HEK293 (cell line): ENCODE data around the gene JAKMIP1.

Experiments used
- CTCF ChIA-PET: fragments of 350-600 bp; formaldehyde crosslinking; extraction: SDS; loops from one replicate; lab custom pipeline; 2021; ENCODE audit warnings: antibody characterized with exemption; lab: Yijun Ruan, JAX
- POLR2A ChIA-PET: fragments of 300-600 bp; formaldehyde crosslinking; extraction: SDS; loops from one replicate; lab custom pipeline; 2020; ENCODE audit warnings: antibody characterized with exemption, inconsistent platforms; lab: Yijun Ruan, JAX
- H3K27ac ChIP-seq: fragments of 200-500 bp; sonication (Bioruptor generic); 2 replicates; pipeline ENCODE4 v1.5.1; 2014; ENCODE audit warnings: low read depth, low read length, control low read depth, inconsistent platforms; ENCODE audit errors: extremely low read depth
- H3K36me3 ChIP-seq, 2 experiments: fragments of 200-500 bp in 1 of 2; sonication (Bioruptor generic) in 1 of 2; 1 replicate in 1 of 2; 2 replicates in 1 of 2; pipeline ENCODE4 v1.5.1; 2014 to 2017; ENCODE audit warnings: inconsistent platforms in 2 of 2, low read length in 2 of 2; ENCODE audit not compliant: control insufficient read depth in 2 of 2, insufficient read depth in 1 of 2
- H3K4me1 ChIP-seq: fragments of 200-500 bp; sonication (Bioruptor generic); 2 replicates; pipeline ENCODE4 v1.5.1; 2014; ENCODE audit warnings: mild to moderate bottlenecking, low read length, inconsistent platforms; ENCODE audit not compliant: control insufficient read depth, insufficient read depth
- H3K4me3 ChIP-seq: 2 replicates; pipeline ENCODE4 v1.5.1; 2011; ENCODE audit warnings: low read depth, mild to moderate bottlenecking, control low read depth, low read length, moderate library complexity
- H3K9me3 ChIP-seq: fragments of 200-500 bp; sonication (Bioruptor generic); 2 replicates; pipeline ENCODE4 v1.5.1; 2014; ENCODE audit warnings: low read depth, low read length, inconsistent platforms; ENCODE audit not compliant: control insufficient read depth, insufficient read depth
- BCL11B ChIP-seq: fragments of 450-650 bp; formaldehyde crosslinking; IDR thresholded peaks from 2 replicates; pipeline ENCODE4 v1.5.1; 2016; ENCODE audit warnings: low read depth, missing biosample characterization, missing genetic modification characterization
- EGR2 ChIP-seq: fragments of 450-650 bp; formaldehyde crosslinking; IDR thresholded peaks from 2 replicates; pipeline ENCODE4 v1.5.1; 2016; ENCODE audit warnings: low read depth, missing biosample characterization, missing genetic modification characterization
- GLI4 ChIP-seq: fragments of 450-650 bp; formaldehyde crosslinking; IDR thresholded peaks from 2 replicates; pipeline ENCODE4 v1.5.1; 2016; ENCODE audit warnings: missing biosample characterization, missing genetic modification characterization
- KLF1 ChIP-seq: fragments of 450-650 bp; formaldehyde crosslinking; IDR thresholded peaks from 2 replicates; pipeline ENCODE4 v1.5.1; 2016; ENCODE audit warnings: missing biosample characterization, missing genetic modification characterization
- KLF17 ChIP-seq: fragments of 450-650 bp; formaldehyde crosslinking; IDR thresholded peaks from 2 replicates; pipeline ENCODE4 v1.5.1; 2016; ENCODE audit warnings: missing biosample characterization, missing genetic modification characterization
- MEIS1 ChIP-seq: sonication (generic); formaldehyde crosslinking; IDR thresholded peaks from 2 replicates; pipeline ENCODE4 v1.8.1; 2022; ENCODE audit warnings: missing genetic modification reagents, mild to moderate bottlenecking, borderline replicate concordance
- SP3 ChIP-seq: fragments of 450-650 bp; formaldehyde crosslinking; IDR thresholded peaks from 2 replicates; pipeline ENCODE4 v1.5.1; 2016; ENCODE audit warnings: missing biosample characterization, missing genetic modification characterization
- ZBTB1 ChIP-seq: fragments of 450-650 bp; formaldehyde crosslinking; IDR thresholded peaks from 2 replicates; pipeline ENCODE4 v1.5.1; 2016; ENCODE audit warnings: missing biosample characterization, missing genetic modification characterization
- ZBTB21 ChIP-seq: fragments of 450-650 bp; formaldehyde crosslinking; IDR thresholded peaks from 2 replicates; pipeline ENCODE4 v1.5.1; 2017; ENCODE audit warnings: missing biosample characterization, missing genetic modification characterization
- ZBTB7A ChIP-seq: fragments of 450-650 bp; formaldehyde crosslinking; IDR thresholded peaks from 2 replicates; pipeline ENCODE4 v1.5.1; 2016; ENCODE audit warnings: low read depth, missing biosample characterization, missing genetic modification characterization
- ZFHX2 ChIP-seq: fragments of 450-650 bp; formaldehyde crosslinking; conservative IDR thresholded peaks from 2 replicates; pipeline ENCODE4 v1.5.1; 2016; ENCODE audit warnings: missing biosample characterization, missing genetic modification characterization
- ZFP3 ChIP-seq: fragments of 450-650 bp; formaldehyde crosslinking; IDR thresholded peaks from 2 replicates; pipeline ENCODE4 v1.5.1; 2016; ENCODE audit warnings: low read depth, missing biosample characterization, missing genetic modification characterization
- ZFP37 ChIP-seq: fragments of 450-650 bp; formaldehyde crosslinking; IDR thresholded peaks from 2 replicates; pipeline ENCODE4 v1.5.1; 2016; ENCODE audit warnings: missing biosample characterization, missing genetic modification characterization
- ZNF133 ChIP-seq: fragments of 450-650 bp; formaldehyde crosslinking; IDR thresholded peaks from 2 replicates; pipeline ENCODE4 v1.5.1; 2016; ENCODE audit warnings: missing biosample characterization, missing genetic modification characterization
- ZNF214 ChIP-seq: fragments of 450-650 bp; formaldehyde crosslinking; IDR thresholded peaks from 2 replicates; pipeline ENCODE4 v1.5.1; 2017; ENCODE audit warnings: missing biosample characterization, mild to moderate bottlenecking, missing genetic modification characterization, borderline replicate concordance
- ZNF24 ChIP-seq: fragments of 450-650 bp; formaldehyde crosslinking; IDR thresholded peaks from 2 replicates; pipeline ENCODE4 v1.5.1; 2016; ENCODE audit warnings: missing biosample characterization, missing genetic modification characterization
- ZNF274 ChIP-seq, 2 experiments: fragments of 200-500 bp in 1 of 2; fragments of 450-650 bp in 1 of 2; sonication (Bioruptor generic) in 1 of 2; formaldehyde crosslinking in 1 of 2; IDR thresholded peaks; 2 replicates each; pipeline versions ENCODE4 v1.5.1 to v1.6.1; 2014 to 2016; ENCODE audit warnings: borderline replicate concordance in 1 of 2, inconsistent platforms in 1 of 2, low read length in 1 of 2, missing biosample characterization in 1 of 2, missing genetic modification characterization in 1 of 2
- ZNF394 ChIP-seq: fragments of 450-650 bp; formaldehyde crosslinking; IDR thresholded peaks from 2 replicates; pipeline ENCODE4 v1.5.1; 2016; ENCODE audit warnings: missing biosample characterization, missing genetic modification characterization, mild to moderate bottlenecking, moderate library complexity, borderline replicate concordance
- ZNF530 ChIP-seq: fragments of 450-650 bp; formaldehyde crosslinking; IDR thresholded peaks from 2 replicates; pipeline ENCODE4 v1.5.1; 2016; ENCODE audit warnings: low read depth, missing biosample characterization, missing genetic modification characterization
- ZNF549 ChIP-seq: fragments of 450-650 bp; IDR thresholded peaks from 2 replicates; pipeline ENCODE4 v1.5.1; 2018; ENCODE audit warnings: missing biosample characterization, missing genetic modification characterization, mild to moderate bottlenecking, inconsistent platforms, moderate library complexity
- ZNF560 ChIP-seq: fragments of 450-650 bp; formaldehyde crosslinking; IDR thresholded peaks from 2 replicates; pipeline ENCODE4 v1.5.1; 2017; ENCODE audit warnings: missing biosample characterization, missing genetic modification characterization, borderline replicate concordance
- ZNF561 ChIP-seq: fragments of 450-650 bp; IDR thresholded peaks from 2 replicates; pipeline ENCODE4 v1.5.1; 2018; ENCODE audit warnings: missing biosample characterization, missing genetic modification characterization, borderline replicate concordance
- ZNF596 ChIP-seq: fragments of 450-650 bp; IDR thresholded peaks from 2 replicates; pipeline ENCODE4 v1.5.0; 2018; ENCODE audit warnings: missing biosample characterization, mild to moderate bottlenecking, missing genetic modification characterization, moderate library complexity
- ZNF610 ChIP-seq: fragments of 450-650 bp; formaldehyde crosslinking; IDR thresholded peaks from 2 replicates; pipeline ENCODE4 v1.5.1; 2016; ENCODE audit warnings: missing biosample characterization, missing genetic modification characterization, borderline replicate concordance
- ZNF776 ChIP-seq: fragments of 450-650 bp; formaldehyde crosslinking; IDR thresholded peaks from 2 replicates; pipeline ENCODE4 v1.5.0; 2017; ENCODE audit warnings: missing biosample characterization, missing genetic modification characterization, borderline replicate concordance

Gene JAKMIP1

GRCh38 chr4:6231663-6232165 is 31.4 kb upstream of the JAKMIP1 start (continued):
- TF ChIP-seq GLI4 (no peak), ZNF394 (tag by site-specific recombination) (no peak), ZBTB1 (tag by site-specific recombination) (no peak), ZFP3 (tag by site-specific recombination) (no peak), ZNF596 (tag by site-specific recombination) (no peak)

DNA sequence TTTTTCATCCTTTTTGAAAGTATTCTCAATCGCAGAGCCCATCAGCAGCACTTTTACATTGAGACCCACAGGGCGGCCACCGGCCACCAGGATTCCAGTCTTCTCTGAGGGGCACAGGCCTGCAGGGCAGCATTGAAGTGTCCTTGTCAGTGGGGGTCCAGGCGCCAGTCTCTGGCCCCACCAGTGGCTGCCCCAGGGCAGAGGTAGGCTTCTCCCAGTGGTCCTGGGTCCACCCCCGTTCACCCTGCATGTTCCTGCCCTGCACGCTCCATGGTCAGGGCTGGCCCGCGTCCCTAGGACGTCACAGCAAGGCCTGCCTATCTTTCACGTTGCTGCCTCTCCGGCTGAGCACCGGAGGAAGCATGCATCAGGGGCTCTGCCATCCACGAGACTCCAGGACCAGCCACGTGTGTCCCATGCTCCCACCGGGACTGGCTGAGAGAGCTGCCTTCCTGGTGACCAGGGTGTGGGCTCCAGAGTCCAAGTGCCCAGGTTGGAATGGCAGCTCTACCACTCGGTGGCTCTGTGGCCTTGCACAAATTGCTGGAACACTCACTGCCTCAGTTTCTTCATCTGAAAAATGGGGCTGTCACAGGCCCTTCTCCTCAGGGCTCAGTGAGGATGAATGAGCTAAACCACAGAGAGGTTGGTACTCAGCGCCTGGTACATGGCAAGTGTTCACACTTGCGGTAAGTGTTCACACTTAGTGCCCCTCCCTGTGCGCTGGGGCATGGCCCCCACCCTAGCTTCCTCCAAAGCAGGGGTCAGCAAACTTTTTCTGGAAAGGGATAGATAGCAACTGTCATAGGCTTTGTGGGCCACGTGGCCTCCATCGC is 30.7 kb upstream of the JAKMIP1 start:
- Histone ChIP-seq H3K27ac (no peak overlapping the region), H3K4me1 (no peaks in the 10 kb centered on the region), H3K36me3 (no peaks in the 10 kb centered on the region), H3K9me3 (no peaks in the 10 kb centered on the region), H3K4me3 (no peak overlapping the region)
- TF ChIP-seq KLF17 (tag by site-specific recombination) (no peak), ZNF133 (tag by site-specific recombination) (no peak), KLF1 (no peak), ZNF561 (tag by site-specific recombination) (no peak)
- ChIA-PET CTCF (no interaction called here), POLR2A (no interaction called here)

DNA sequence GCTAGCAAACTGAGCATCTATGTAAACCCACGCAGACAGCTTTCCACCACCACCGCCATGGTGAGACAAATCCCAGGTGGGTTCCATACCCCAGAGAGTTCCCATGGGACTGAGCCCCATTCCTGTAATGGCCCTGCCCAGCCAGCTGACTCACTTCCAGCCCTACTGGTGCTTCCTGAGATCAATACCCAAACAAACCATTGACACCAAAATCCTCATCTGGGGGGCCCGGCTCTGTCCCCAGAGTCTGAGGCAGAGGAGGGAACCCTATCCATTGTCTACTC is 30.1 kb upstream of the JAKMIP1 start:
- H3K4me1 ChIP-seq, result no peaks in the 10 kb centered on the region
- no peak overlapping the region for H3K4me3 ChIP-seq
- H3K36me3 ChIP-seq, result no peaks in the 10 kb centered on the region
- no peak overlapping the region for H3K27ac ChIP-seq
- ChIA-PET CTCF (no interaction called here), POLR2A (no interaction called here)
- no peak for TF ChIP-seq ZNF549 (tag by site-specific recombination)
- no peaks in the 10 kb centered on the region for H3K9me3 ChIP-seq

DNA sequence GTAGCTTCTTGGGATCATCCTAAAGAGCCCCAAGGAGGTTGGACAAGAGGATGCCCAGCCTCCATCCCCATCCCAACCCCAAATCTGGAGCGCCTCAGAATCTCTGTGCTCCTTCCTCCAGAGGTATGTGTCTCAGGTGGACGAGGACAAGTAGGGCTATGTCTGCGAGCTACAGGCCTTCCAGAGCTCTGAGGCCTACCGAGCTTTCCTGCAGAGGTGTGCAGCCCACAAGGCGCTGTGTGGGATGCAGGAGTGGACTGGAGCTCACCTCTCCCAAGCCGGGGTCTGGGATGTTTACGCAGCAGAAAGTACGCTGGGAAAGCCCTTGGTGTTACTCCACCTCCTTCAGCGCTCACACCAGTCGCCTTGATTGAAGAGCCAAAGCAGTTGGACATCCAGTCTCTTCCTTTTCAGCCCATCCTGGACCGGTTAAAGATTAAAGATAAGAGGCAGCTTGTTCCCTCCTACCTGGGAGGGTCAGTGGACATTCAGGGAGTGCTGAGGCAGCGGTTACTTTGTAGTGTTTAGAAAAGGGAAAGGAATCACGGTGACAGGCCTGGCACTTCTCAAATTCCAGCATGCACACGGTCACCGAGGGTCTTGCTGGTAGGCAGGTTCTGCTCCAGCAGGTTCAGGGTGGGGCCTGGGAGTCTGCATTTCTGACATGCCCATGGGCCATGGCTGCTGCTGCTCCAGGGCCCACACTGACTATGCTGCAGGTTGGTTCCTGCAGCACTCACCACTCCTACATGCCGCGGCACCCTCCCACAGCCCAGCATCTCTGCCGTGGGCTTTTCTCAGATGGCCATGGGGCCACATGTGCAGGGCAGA is 29.5 kb upstream of the JAKMIP1 start:
- ChIA-PET POLR2A (no interaction called here), CTCF (interaction anchor here (1.5 kb wide), 1 partner anchor 21 kb away, joined by 3 read pairs; no protein-coding TSS in a partner anchor)
- H3K4me1 ChIP-seq, result no peaks in the 10 kb centered on the region
- TF ChIP-seq ZNF133 (tag by site-specific recombination), result no peak
- 0 out of 2 replicates have a peak, but pooled peaks have one; percentile 21 for TF ChIP-seq ZFHX2
- TF ChIP-seq EGR2, result peak; percentile 50; the same call in 1 of the 2 replicates
- H3K27ac ChIP-seq, result no peak overlapping the region
- H3K4me3 ChIP-seq, result no peak overlapping the region
- no peaks in the 10 kb centered on the region for H3K9me3 ChIP-seq
- H3K36me3 ChIP-seq, result no peaks in the 10 kb centered on the region

GRCh38 chr4:6229095-6229494 is 28.7 kb upstream of the JAKMIP1 start:
- no peak overlapping the region for H3K27ac ChIP-seq
- ChIA-PET CTCF (interaction anchor here (1.5 kb wide), 1 partner anchor 22 kb away, joined by 3 read pairs; no protein-coding TSS in a partner anchor), POLR2A (no interaction called here)
- no peak overlapping the region for H3K4me3 ChIP-seq
- H3K36me3 ChIP-seq, result no peaks in the 10 kb centered on the region
- no peaks in the 10 kb centered on the region for H3K4me1 ChIP-seq
- H3K9me3 ChIP-seq, result no peaks in the 10 kb centered on the region
- no peak for TF ChIP-seq ZFP37
- no peak for TF ChIP-seq KLF1
- TF ChIP-seq ZNF530, result no peak
- TF ChIP-seq ZNF274 (IDR thresholded peaks at IDR 0.05; ENCODE audit: low read length), result no peak
- no peak for TF ChIP-seq ZNF274 (tag by site-specific recombination; IDR thresholded peaks at IDR 0.05; ENCODE audit: borderline replicate concordance)
- no peak for TF ChIP-seq ZNF560 (tag by site-specific recombination)
- TF ChIP-seq BCL11B, result no peak
- TF ChIP-seq ZNF24 (tag by site-specific recombination), result no peak
- no peak for TF ChIP-seq ZFHX2
- TF ChIP-seq ZNF610 (tag by site-specific recombination), result no peak
- no peak for TF ChIP-seq MEIS1 (CRISPR knock-in tag)
- no peak for TF ChIP-seq ZNF214 (tag by site-specific recombination)
- TF ChIP-seq SP3 (tag by site-specific recombination), result no peak
- TF ChIP-seq ZNF776 (tag by site-specific recombination), result no peak
- TF ChIP-seq ZBTB7A, result no peak
- TF ChIP-seq ZBTB21 (tag by site-specific recombination), result no peak
